ENCODE measurements around the gene HS2ST1. TPM values are rescaled to one million over a fixed set of nuclear protein-coding genes. Genes with fewer than 3 reads are reported as not detected.
"Not testable (repeated sequence)": the region's sequence is repeated elsewhere in the genome, so short reads cannot be mapped to it uniquely, and the experiment has no call there.

The HS2ST1 gene
- polyA plus RNA-seq, 5 donors: 48.1 to 119 (median 89.6) TPM

DNA sequence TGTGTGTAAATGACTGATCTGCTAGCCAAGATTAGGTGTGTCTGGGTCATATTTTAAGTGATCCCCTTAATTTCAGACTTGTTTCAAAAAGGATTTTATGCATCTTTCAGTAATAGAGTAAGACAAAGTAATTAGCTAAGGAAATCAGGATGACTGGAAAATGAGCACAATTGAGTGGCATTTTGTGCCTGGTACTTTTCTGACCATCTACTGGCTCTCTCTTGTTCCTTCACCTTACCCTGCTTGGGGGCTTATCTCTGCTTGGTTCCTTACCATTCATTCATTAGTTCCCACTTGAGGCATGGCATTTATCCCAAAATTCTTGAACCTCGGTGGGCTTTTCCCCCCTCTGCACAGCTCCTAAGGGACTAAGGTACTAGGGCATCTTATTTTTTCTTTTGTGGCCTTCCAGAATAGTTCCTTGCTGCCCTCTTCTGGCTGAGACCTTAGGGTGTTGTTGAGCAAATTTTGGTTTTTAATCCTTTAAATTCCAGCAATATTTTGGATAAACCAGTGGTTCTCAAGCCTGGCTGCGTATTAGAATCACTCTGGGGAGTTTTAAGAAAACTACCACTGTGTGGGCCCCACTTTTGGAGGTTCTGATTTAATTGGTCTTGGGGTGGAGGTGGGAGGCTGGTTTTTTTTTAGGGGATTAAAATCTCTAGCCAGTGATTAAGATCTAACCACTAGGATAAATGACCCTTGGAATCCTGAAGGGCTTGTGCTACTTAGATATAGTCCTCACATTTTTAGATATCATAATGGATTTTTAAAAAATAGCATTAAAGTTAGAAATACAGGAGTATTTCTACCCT is 50.8 kb downstream of the HS2ST1 start:
- DNase-seq: no peak

DNA sequence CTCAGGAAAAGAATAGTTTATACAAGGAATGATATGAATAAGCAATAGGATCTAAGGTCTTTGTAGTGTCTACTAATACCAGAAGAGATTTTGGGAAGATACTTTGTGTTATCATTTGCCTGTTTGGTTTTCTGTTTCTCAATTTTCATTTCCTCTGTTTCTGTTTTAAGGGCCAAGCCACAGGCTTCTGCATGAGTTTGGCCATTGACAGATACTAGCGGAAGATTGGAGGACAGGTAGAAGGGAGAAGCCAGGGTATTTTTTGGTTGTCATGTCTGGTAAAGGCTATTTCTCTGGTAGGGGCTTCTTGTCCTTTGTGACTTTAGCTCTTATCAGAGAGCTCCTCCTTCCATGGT is 51.4 kb downstream of the HS2ST1 start:
- DNase-seq: no peak

- DNase-seq: no peak
Measured at GRCh38 chr1:86970938-86971337, 56.5 kb downstream of the HS2ST1 start.

DNA sequence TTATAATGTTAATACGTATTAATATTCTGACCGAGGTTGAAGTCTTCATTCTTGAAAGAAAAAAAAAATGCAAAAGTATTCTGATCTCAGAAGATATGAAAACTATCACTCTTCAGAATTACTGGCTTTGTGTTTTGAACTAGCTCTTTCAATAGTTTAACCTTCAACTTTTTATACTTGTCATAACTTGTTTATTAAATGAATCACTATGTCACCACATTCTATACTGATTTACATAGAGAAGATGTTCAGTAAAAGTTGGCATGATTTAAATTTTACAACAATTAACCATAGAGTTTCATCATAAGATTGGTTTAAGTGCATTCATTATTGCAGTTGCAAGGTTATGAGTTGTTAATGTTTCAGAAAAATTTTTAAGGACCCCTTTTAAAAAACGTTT is 57.3 kb downstream of the HS2ST1 start:
- no peak for DNase-seq

DNA sequence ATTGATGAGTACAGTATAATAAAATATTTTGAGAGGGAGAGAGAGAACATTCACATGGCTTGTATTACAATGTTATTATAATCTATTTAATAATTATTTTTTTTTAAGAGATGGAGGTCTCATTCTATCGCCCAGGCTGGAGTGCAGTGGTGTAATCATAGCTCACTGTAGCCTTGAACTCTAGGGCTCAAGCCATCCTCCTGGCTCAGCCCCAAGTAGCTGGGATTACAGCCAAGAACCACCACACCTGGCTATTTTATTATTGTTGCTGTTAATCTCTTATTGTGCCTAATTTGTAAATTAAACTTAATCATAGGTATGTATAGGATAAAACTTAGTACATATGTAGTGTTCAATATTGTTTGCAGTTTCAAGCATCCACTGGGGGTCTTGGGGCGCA is 57.8 kb downstream of the HS2ST1 start:
- no peak for DNase-seq

DNA sequence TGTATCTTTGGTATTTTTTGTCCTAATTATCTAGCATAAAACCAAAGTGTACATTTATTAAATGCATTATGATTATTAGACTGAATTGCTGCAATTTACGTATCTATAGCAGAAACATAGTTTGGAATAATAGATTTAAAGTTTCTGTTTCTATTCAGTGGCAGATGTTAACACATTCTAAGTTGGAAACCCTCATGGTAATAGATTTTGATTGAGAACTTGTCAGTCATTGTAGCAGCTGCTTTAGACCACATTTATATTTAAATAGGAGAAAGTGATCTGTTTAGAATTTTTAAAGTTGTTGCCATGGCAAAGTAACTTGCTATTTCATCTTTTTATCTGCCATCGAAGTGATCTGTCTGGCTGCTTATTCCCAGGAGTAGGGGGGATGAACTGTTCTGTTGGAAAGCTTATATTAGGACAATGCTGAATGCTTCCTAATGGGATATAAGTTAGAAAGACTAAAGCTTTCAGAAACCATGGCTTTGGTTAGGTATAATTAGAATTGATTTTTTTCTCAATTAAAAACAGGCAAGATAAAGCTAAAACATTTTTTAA is 61.6 kb downstream of the HS2ST1 start:
- no peak for DNase-seq

GRCh38 chr1:86976664-86977063 is 62.2 kb downstream of the HS2ST1 start:
- no peak for DNase-seq

DNA sequence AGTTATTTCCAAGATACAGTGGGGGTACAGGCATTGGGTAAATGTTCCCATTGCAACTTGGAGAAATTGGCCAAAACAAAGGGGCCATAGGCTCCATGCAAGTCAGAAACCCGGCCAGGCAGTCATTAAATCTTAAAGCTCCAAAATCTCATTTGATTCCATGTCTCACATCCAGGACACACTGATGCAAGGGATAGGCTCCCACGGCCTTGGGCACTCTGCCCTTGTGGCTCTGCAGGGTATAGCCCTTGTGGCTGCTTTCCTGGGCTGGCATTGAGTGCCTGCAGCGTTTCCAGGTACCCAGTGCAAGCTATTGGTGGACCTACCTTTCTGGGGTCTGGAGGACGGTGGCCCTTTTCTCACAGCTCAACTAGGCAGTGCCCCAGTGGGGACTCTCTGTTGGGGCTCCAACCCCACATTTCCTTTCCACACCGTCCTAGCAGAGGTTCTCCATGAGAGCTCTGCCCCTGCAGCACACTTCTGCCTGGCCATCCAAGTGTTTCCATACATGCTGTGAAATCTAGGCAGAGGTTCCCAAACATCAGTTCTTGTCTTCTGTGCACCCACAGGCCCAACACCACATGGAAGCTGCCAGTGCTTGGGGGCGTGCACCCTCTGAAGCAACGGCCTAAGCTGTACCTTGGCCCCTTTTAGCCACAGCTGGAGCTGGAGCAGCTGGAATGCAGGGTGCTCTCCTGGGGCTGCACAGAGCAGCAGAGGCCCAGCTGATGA is 67.2 kb downstream of the HS2ST1 start:
- DNase-seq: no peak

GRCh38 chr1:86983677-86984076 is 69.2 kb downstream of the HS2ST1 start:
- not testable (repeated sequence) for DNase-seq

DNA sequence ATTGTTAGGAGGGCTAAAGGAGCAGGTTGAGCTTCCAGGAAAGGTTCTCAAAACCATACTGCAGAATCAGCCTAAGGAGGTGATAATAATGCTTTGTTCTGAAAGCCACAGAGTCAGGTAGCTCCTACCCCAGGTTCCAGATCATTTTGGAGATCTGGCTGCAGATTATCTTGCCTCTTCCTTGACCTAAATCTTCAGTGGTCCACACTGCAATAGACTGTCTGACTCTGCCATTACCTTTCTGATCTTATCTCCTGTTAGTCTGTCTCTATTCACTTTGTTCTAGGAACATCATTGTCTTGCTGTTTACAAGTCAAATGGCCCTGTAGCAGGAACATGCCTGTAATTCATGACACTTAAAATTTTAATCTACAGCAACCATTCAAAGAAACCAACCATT is 73.0 kb downstream of the HS2ST1 start:
- no peak for DNase-seq

DNA sequence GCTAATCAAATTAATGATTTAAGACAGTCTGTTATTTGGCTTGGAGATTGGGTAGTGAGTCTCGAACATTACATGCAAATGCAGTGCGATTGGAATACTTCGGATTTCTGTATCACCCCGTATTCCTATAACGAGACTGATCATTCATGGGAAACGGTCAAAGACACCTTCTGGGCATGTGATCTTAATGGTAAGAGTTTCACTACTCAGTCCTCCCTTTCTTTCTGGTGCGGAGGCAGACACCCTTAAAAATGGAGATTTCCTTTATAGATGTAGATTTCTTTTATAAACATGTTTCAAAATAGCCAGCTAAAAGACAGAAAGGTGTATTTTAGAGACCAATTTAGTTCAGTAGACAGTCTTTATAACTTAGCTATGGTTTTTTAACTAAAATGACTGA is 74.4 kb downstream of the HS2ST1 start:
- DNase-seq: no peak

DNA sequence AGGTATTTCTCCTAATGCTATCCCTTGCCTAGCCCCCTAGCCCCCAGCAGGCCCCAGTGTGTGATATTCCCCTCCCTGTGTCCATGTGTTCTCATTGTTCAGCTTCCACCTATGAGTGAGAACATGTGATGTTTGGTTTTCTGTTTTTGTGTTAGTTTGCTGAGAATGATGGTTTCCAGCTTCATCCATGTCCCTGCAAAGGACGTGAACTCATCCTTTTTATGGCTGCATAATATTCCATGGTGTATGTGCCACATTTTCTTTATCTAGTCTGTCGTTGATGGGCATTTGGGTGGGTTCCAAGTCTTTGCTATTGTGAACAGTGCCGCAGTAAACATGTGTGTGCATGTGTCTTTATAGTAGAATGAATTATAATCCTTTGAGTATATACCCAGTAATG is 75.3 kb downstream of the HS2ST1 start:
- not testable (repeated sequence) for DNase-seq

DNA sequence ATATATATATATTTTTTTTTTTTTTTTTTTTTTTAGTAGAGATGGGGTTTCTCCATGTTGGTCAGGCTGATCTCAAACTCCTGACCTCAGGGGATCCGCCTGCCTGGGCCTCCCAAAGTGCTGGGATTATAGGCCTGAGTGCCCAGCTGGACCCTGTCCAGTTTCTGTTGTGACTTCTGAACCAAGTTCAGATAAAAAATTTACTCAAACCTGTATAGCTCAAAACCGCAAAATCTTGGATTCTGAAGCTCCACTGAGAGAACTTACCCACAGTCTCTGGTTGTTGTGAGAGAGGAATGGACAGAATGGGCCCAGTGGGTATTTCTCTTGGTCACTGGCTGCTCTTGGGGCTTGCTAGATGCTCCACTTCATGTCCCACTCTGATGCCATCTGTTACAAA is 76.4 kb downstream of the HS2ST1 start:
- DNase-seq: no peak

DNA sequence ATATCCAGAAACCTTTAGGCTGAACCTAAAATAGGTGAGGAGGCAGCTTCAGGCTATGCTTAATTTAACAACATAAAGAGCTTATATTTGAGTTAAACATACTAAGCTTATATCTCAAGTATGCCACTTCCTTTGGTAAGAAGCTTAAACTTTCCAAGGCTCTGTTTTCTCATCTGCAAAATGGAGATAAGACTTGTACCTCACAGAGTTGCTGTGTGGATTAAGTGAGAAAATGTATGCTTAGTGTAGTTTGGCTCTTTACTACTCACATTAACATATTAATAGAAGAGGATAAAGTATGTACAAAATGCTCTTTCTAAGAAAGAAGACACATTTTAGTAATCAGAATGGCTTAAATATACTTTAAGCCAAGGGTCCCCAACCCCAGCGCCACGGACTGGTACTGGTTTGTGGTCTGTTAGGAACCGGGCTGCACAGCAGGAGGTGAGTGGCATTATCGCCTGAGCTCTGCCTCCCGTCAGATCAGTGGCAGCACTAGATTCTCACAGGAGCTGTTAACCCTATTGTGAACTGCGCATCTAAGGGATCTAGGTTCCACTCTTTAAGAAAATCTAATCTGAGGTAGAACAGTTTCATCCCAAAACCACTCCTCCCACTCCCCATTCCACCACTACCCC is 77.2 kb downstream of the HS2ST1 start:
- DNase-seq: no peak

GRCh38 chr1:86992861-86993260 is 78.4 kb downstream of the HS2ST1 start:
- no peak for DNase-seq

GRCh38 chr1:86993269-86993985 is 79.0 kb downstream of the HS2ST1 start:
- DNase-seq: no peak

GRCh38 chr1:86994061-86994460 is 79.6 kb downstream of the HS2ST1 start:
- no peak for DNase-seq

DNA sequence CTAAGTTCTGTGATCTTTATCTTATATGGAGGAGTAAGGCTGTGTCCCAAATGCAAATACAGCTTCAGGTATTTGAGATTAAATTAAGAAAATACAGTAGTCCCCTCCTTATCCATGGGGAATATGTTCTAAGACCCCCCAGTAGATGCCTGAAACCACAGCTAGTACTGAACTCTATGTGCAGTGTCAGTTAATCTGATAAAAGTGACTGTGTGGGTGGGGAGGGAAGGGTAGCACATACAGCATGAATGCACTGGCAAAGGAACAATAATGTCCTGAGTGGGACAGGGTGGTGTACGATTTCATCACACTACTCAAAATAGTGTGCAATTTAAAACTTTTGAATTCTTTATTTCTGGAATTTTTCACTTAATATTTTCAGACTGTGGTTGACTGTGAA is 83.1 kb downstream of the HS2ST1 start:
- DNase-seq: no peak

DNA sequence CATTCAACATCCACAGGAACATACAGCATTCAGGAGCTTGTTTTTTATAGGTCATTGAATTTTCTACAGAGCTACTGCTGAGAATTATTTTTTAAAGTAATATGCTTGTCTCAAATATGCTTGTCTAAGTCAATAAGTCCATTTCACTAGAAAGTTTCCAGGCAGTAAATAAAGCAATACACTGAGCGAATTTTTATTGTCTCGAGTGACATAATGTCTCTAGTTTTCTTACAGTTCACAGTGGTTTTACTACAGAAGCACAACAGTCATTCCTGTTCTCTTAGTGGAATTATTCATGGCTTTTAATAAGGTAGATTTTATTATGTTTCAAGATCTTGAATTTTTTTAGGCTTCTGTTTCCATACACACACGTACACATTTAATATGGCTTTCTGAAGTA is 83.8 kb downstream of the HS2ST1 start:
- DNase-seq: no peak

GRCh38 chr1:86998727-86999126 is 84.3 kb downstream of the HS2ST1 start:
- no peak for DNase-seq

GRCh38 chr1:87000460-87000859 is 86.0 kb downstream of the HS2ST1 start:
- DNase-seq: no peak

GRCh38 chr1:87004857-87005256 is 90.4 kb downstream of the HS2ST1 start:
- DNase-seq: no peak
